ENCODE results near the gene HIVEP3.

GRCh38 chr1:41742219-41742618, 176.5 kb downstream of the HIVEP3 start:
- TF ChIP-seq CTCF (IDR thresholded peaks at IDR 0.05; ENCODE audit: low read depth, low read length): no peak
- TF ChIP-seq POLR2A (IDR thresholded peaks at IDR 0.05; ENCODE audit: extremely low read depth, insufficient read length): no peak
- TF ChIP-seq MYC (IDR thresholded peaks at IDR 0.05; ENCODE audit: low read depth, low read length): no peak
- no peak for TF ChIP-seq MAX (IDR thresholded peaks at IDR 0.05; ENCODE audit: low read depth, low read length)
